ENCODE results near the gene E2F4. TPM values are rescaled to one million over a fixed set of nuclear protein-coding genes. Genes with fewer than 3 reads are reported as not detected.
A peak's percentile ranks its signal among the peaks of the same experiment; 100 is the strongest.

E2F4 gene
- total and polyA plus RNA-seq, 10 of the 15 experiments (the other 5 are each of a cell fraction or from before 2014, with no cell fraction given), result 11.7 to 132 (median 95.9) TPM

GRCh38 chr16:67226295-67226803 is 34.4 kb downstream of the E2F4 start:
- peaks cover 11 to 20% of the 10 kb centered on the region in 2 experiments; a peak in 3 of 4 replicates for H3K36me3 ChIP-seq (ENCODE audit: control insufficient read depth in 2 of 2, insufficient read depth in 2 of 2, low read length in 1 of 2)
- no peaks in the 10 kb centered on the region for H3K27me3 ChIP-seq (replicated peaks in 1 of 2; ENCODE audit: control insufficient read depth in 2 of 2, insufficient read depth in 2 of 2, low read length in 1 of 2)
- in situ Hi-C loops (cut with MboI) (no loop called here), intact Hi-C loops (cut with micrococcal nuclease; ENCODE audit: unreplicated experiment) (no loop called here)
- ChIA-PET POLR2A (interaction anchor here (0.6 to 7.7 kb wide), 11 partner anchors 11 to 245 kb away, joined by 3 to 100 read pairs (median 5); partner anchors contain the start of genes E2F4, EXOC3L1, FHOD1 and NOL3), CTCF (interaction anchor here (0.6 to 2.5 kb wide), 15 partner anchors 9 to 255 kb away, joined by 3 to 25 read pairs (median 5); partner anchors contain the start of genes ATP6V0D1, E2F4, ELMO3 and EXOC3L1), RAD21 (ENCODE audit: unreplicated experiment) (interaction anchor here (0.6 to 3.1 kb wide), 10 partner anchors 10 to 209 kb away, joined by 3 to 35 read pairs (median 4); partner anchors contain the start of genes FHOD1, NOL3 and PLEKHG4), SMC1A (ENCODE audit: uncharacterized antibody, unreplicated experiment) (interaction anchor here (0.7 to 2.6 kb wide), 10 partner anchors 9 to 208 kb away, joined by 3 to 21 read pairs (median 4); partner anchors contain the start of genes ELMO3, FBXL8, FHOD1 and SLC9A5)
- no peaks in the 10 kb centered on the region for H4K20me1 ChIP-seq (ENCODE audit: control insufficient read depth, insufficient read depth)
- 7% methylated on average over 12 of the region's 12 CpGs for WGBS (ENCODE audit: insufficient coverage, insufficient replicate concordance, low lambda C conversion rate, missing lambda C conversion rate)
- H3K9me3 ChIP-seq (replicated peaks; ENCODE audit: control insufficient read depth, insufficient read depth, low read length), result no peaks in the 10 kb centered on the region
- H3K4me3 ChIP-seq, result peak overlapping the region; percentile 87
- peak overlapping the region; percentile 85 for H2AFZ ChIP-seq (ENCODE audit: control insufficient read depth, low read depth, low read length)
- peak overlapping the region; percentile 54 for H3K27ac ChIP-seq (ENCODE audit: control insufficient read depth, insufficient read depth)
- H3K4me1 ChIP-seq (ENCODE audit: control insufficient read depth, insufficient read depth, low read length), result peaks cover 12% of the 10 kb centered on the region
- peak overlapping the region; percentile 84 for H3K4me2 ChIP-seq (ENCODE audit: control insufficient read depth, insufficient read depth)
- FAIRE-seq, result no peak
- no peak for DNase-seq (ENCODE audit: low read depth, low spot score)
- ATAC-seq, result peak; percentile 4
- peaks cover 18% of the 10 kb centered on the region for H3K79me2 ChIP-seq (ENCODE audit: control insufficient read depth, insufficient read depth, low read length)
- BruUV-seq (replicated peaks), result TSS peak; percentile 65
- H3K9ac ChIP-seq (ENCODE audit: control insufficient read depth, insufficient read depth, low read length), result peak overlapping the region; percentile 73
- TF ChIP-seq CREM (IDR thresholded peaks at IDR 0.05; ENCODE audit: low read depth) (no peak), KDM1A (IDR thresholded peaks at IDR 0.05; ENCODE audit: borderline replicate concordance) (no peak), SREBF2 (IDR thresholded peaks at IDR 0.05; ENCODE audit: low read length) (no peak), CBX3 (IDR thresholded peaks at IDR 0.05; ENCODE audit: borderline replicate concordance, low read depth) (no peak), REST (IDR thresholded peaks at IDR 0.05; ENCODE audit: low read depth, low read length) (no peak), SIX5 (IDR thresholded peaks at IDR 0.05; ENCODE audit: low read depth, low read length, severe bottlenecking) (no peak), SMAD5 (IDR thresholded peaks at IDR 0.05; ENCODE audit: low read depth) (no peak), SPI1 (IDR thresholded peaks at IDR 0.05; ENCODE audit: borderline replicate concordance, insufficient read depth, low read depth, low read length) (no peak), POLR2AphosphoS2 (IDR thresholded peaks at IDR 0.05; ENCODE audit: low read depth, low read length) (no peak), YY1 (IDR thresholded peaks at IDR 0.05; ENCODE audit: low read depth, low read length) (peak; percentile 44; the same call in 1 of the 2 replicates), NR2F1 (conservative IDR thresholded peaks at IDR 0.05) (no peak), ZNF217 (IDR thresholded peaks at IDR 0.05) (no peak), ZSCAN29 (IDR thresholded peaks at IDR 0.05) (no peak), KLF5 (IDR thresholded peaks at IDR 0.05; ENCODE audit: partially characterized antibody) (no peak), USF1 (IDR thresholded peaks at IDR 0.05; ENCODE audit: borderline replicate concordance, extremely low read length, insufficient read depth, low read depth, low read length) (no peak), BRCA1 (IDR thresholded peaks at IDR 0.05; ENCODE audit: low read depth, low read length) (no peak), EZH2 (IDR thresholded peaks at IDR 0.05; ENCODE audit: borderline replicate concordance, control insufficient read depth, low read depth, low read length) (no peak), MYC (IDR thresholded peaks at IDR 0.05; ENCODE audit: insufficient read depth, insufficient read length, insufficient replicate concordance, low read length, severe bottlenecking) (peak; percentile 16), JUNB (IDR thresholded peaks at IDR 0.05) (no peak), SMARCA5 (IDR thresholded peaks at IDR 0.05) (0 out of 2 replicates have a peak, but pooled peaks have one; percentile 17), SRF (IDR thresholded peaks at IDR 0.05; ENCODE audit: low read depth in 2 of 2, low read length in 2 of 2) (no peak), MTA3 (IDR thresholded peaks at IDR 0.05; ENCODE audit: borderline replicate concordance, low read length) (no peak)
